Neuronal stem cell (in vitro differentiated cells): ENCODE data around the gene PKMYT1.
A peak's percentile ranks its signal among the peaks of the same experiment; 100 is the strongest.

Source experiments
- DNase-seq: peaks from one replicate; pipeline ENCODE4 v3.0.0-alpha.2; 2013; ENCODE audit warnings: low spot score
- H2AFZ ChIP-seq: one replicate; pipeline ENCODE4 v1.6.1; 2013; ENCODE audit warnings: mild to moderate bottlenecking, low read length, inconsistent platforms
- H2AK5ac ChIP-seq: 2 replicates; pipeline ENCODE4 v1.6.1; 2013; ENCODE audit warnings: low read depth, mild to moderate bottlenecking, inconsistent platforms, low read length, moderate library complexity, mixed read lengths
- H2BK120ac ChIP-seq: 2 replicates; pipeline ENCODE4 v1.6.1; 2013; ENCODE audit warnings: low read depth, mild to moderate bottlenecking, inconsistent platforms, low read length, moderate library complexity, mixed read lengths
- H2BK12ac ChIP-seq: one replicate; pipeline ENCODE4 v1.6.1; 2013; ENCODE audit warnings: low read length, inconsistent platforms
- H2BK15ac ChIP-seq: 2 replicates; pipeline ENCODE4 v1.6.1; 2013; ENCODE audit warnings: mild to moderate bottlenecking, low read length, inconsistent platforms, mixed read lengths
- H2BK5ac ChIP-seq: one replicate; pipeline ENCODE4 v1.6.1; 2013; ENCODE audit warnings: inconsistent platforms, mild to moderate bottlenecking, low read length, moderate library complexity
- H3K14ac ChIP-seq: one replicate; pipeline ENCODE4 v1.6.1; 2013; ENCODE audit warnings: low read length, inconsistent platforms
- H3K18ac ChIP-seq: 2 replicates; pipeline ENCODE4 v1.6.1; 2013; ENCODE audit warnings: low read length, inconsistent platforms
- H3K23ac ChIP-seq: 2 replicates; pipeline ENCODE4 v1.6.1; 2013; ENCODE audit warnings: low read depth, mild to moderate bottlenecking, mixed read lengths, low read length, inconsistent platforms; ENCODE audit not compliant: poor library complexity
- H3K27ac ChIP-seq: replicated peaks from 3 replicates; pipeline ENCODE4 v1.5.1; 2013; ENCODE audit warnings: low read length, inconsistent platforms
- H3K27me3 ChIP-seq, 3 experiments: 2 replicates each; pipeline ENCODE4 v1.6.1; 2013; ENCODE audit warnings: low read length in 3 of 3, mild to moderate bottlenecking in 2 of 3, inconsistent platforms in 1 of 3, low read depth in 1 of 3, mixed read lengths in 1 of 3, moderate library complexity in 1 of 3; ENCODE audit not compliant: control insufficient read depth in 3 of 3, insufficient read depth in 3 of 3
- H3K36me3 ChIP-seq, 2 donors: replicated peaks in 1 of 2; 2 replicates each; pipeline ENCODE4 v1.6.1; 2013; ENCODE audit warnings: low read length in 2 of 2; ENCODE audit not compliant: control insufficient read depth in 2 of 2, insufficient read depth in 2 of 2
- H3K4ac ChIP-seq: 2 replicates; pipeline ENCODE4 v1.6.1; 2013; ENCODE audit warnings: inconsistent platforms, mild to moderate bottlenecking, low read length, moderate library complexity
- H3K4me1 ChIP-seq, 2 donors: 1 replicate in 1 of 2; 2 replicates in 1 of 2; pipeline ENCODE4 v1.6.1; 2013; ENCODE audit warnings: low read length in 2 of 2, low read depth in 1 of 2; ENCODE audit not compliant: control insufficient read depth in 2 of 2, insufficient read depth in 1 of 2
- H3K4me2 ChIP-seq: one replicate; pipeline ENCODE4 v1.6.1; 2013; ENCODE audit warnings: mild to moderate bottlenecking, low read length, inconsistent platforms; ENCODE audit not compliant: insufficient read depth, poor library complexity, severe bottlenecking
- H3K4me3 ChIP-seq, 2 donors: 2 replicates each; pipeline ENCODE4 v1.5.1; 2013; ENCODE audit warnings: low read length in 2 of 2, mild to moderate bottlenecking in 2 of 2, inconsistent platforms in 1 of 2, moderate library complexity in 1 of 2
- H3K79me1 ChIP-seq: one replicate; pipeline ENCODE4 v1.6.1; 2013; ENCODE audit warnings: low read depth, mild to moderate bottlenecking, inconsistent platforms, low read length, moderate library complexity
- H3K9ac ChIP-seq: one replicate; pipeline ENCODE4 v1.6.1; 2013; ENCODE audit warnings: mild to moderate bottlenecking, low read depth, low read length, inconsistent platforms; ENCODE audit not compliant: poor library complexity
- H3K9me3 ChIP-seq, 2 donors: replicated peaks in 1 of 2; 2 replicates each; pipeline versions ENCODE3 to v1.6.1; 2013; ENCODE audit warnings: low read length in 2 of 2, mild to moderate bottlenecking in 2 of 2, inconsistent platforms in 1 of 2, low read depth in 1 of 2, mixed read lengths in 1 of 2, moderate library complexity in 1 of 2; ENCODE audit not compliant: control insufficient read depth in 2 of 2, insufficient read depth in 1 of 2
- H4K8ac ChIP-seq: one replicate; pipeline ENCODE4 v1.6.1; 2013; ENCODE audit warnings: low read depth, mild to moderate bottlenecking, inconsistent platforms, low read length, moderate library complexity
- H4K91ac ChIP-seq: one replicate; pipeline ENCODE4 v1.6.1; 2013; ENCODE audit warnings: low read length, low read depth, mild to moderate bottlenecking, inconsistent platforms; ENCODE audit not compliant: poor library complexity
- WGBS, 2 donors: extraction: QIAGEN DNeasy Blood & Tissue Kit; methylation state at CpG; one replicate each; pipeline ENCODE4 v1.1.7; 2013; ENCODE audit warnings: missing lambda C conversion rate in 2 of 2, mixed read lengths in 1 of 2; ENCODE audit not compliant: insufficient read length in 2 of 2, insufficient replicate concordance in 1 of 2; ENCODE audit errors: extremely low coverage in 2 of 2; 5-methylcytosine and 5-hydroxymethylcytosine counted together

PKMYT1 gene

DNA sequence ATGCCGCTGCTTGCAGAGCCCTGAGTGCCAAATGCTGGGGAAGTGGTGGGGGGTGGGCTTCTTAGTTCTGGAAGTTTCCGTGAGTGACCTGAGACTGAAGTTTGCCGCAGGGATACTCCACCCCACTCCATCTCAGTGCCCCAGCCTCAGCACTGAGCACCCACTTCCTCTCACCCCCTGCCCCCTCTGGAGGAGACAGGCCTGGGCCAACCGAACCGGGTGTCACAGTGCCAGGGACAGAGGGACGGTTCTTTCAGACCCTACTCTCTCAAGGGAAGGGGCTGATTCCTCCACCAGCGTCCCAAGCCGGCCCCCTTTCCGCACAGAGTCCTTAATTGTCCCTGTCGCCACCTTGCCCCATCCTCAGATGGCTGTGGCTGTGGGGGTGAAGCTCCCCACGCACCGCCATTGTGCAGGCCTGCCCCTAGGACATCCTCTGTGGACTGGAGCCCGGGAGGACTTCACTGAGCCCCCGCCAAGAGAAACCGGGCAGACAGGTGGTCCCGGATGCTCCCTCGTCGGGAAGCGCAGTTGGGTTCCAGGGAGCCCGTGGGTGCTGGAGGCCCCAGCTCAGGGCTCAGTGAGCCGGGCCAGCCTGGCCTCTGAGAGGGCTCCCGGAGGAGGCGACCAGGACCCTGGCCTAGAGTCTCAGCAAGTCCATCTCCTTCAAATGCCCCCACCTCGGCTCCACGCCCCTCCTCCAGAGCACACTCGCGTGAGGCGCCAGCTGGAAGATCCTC, 17.7 kb downstream of the PKMYT1 start:
- Histone ChIP-seq H4K91ac (no peak overlapping the region), H2BK5ac (peak overlapping the region; percentile 93), H3K18ac (peak overlapping the region; percentile 94), H3K36me3 (no peaks in the 10 kb centered on the region), H2BK12ac (peak overlapping the region; percentile 90), H3K9ac (peak overlapping the region; percentile 84), H2AFZ (peak overlapping the region; percentile 98), H3K27me3 (peaks cover 0 to 33% (median 20%) of the 10 kb centered on the region in 3 experiments), H4K8ac (peak overlapping the region; percentile 65), H2BK120ac (peak overlapping the region; percentile 63), H3K27ac (no peak overlapping the region), H2AK5ac (peak overlapping the region; percentile 95), H3K23ac (peak overlapping the region; percentile 91), H2BK15ac (peak overlapping the region; percentile 97), H3K4ac (no peak overlapping the region), H3K14ac (peak overlapping the region; percentile 71), H3K9me3 (no peaks in the 10 kb centered on the region), H3K4me1 (peaks cover 8 to 16% of the 10 kb centered on the region in 2 donors), H3K79me1 (peaks cover 4% of the 10 kb centered on the region), H3K4me3 (no peak overlapping the region), H3K4me2 (peak overlapping the region; percentile 98)
- WGBS, 2 donors: no CpG with 5 or more reads among the region's 28 CpGs
- DNase-seq: no peak

DNA sequence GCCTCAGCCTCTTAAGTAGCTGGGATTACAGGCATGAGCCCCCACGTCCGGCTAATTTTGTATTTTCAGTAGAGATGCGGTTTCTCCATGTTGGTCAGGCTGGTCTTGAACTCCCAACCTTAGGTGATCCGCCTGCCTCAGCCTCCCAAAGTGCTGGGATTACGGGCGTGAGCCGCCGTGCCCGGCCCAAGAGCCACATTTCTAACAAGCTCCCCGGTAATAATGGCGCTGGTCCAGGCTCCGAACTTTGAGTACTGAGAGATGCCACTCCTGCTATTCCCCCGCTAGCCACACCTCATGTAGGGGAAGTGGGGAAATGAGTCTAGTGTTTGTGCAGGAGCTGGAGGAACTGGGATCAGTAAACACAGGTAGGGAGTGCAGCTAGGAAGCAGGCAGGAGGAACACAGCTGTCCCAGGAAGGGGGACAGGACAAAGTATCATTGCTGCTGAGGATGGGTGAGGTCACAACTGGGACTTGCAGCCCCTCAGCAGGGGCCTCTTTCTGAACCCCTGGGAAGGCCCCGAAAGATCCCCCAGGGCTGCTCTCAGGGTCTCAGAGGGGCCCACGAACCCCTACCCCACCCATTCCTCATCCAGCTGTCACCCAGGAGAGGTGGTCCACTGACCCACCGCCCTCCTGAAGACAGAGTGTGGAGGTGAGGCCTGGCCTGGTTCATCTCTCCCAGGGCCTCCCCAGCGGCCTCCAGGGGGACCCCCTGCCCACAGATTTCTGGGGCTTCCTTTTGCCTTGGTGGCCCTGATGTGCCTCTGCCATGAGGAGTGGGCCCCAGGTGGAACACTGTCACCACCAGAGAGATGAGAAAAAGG, 19.8 kb downstream of the PKMYT1 start:
- peaks cover 8 to 21% of the 10 kb centered on the region in 2 donors for H3K4me1 ChIP-seq
- DNase-seq: no peak
- no peak overlapping the region for H3K4ac ChIP-seq
- H4K91ac ChIP-seq: no peak overlapping the region
- no peaks in the 10 kb centered on the region for H3K9me3 ChIP-seq
- no peak overlapping the region for H2AFZ ChIP-seq
- no peak overlapping the region for H3K18ac ChIP-seq
- H3K4me2 ChIP-seq: no peak overlapping the region
- H3K4me3 ChIP-seq: no peak overlapping the region
- H3K14ac ChIP-seq: no peak overlapping the region
- H3K9ac ChIP-seq: no peak overlapping the region
- H4K8ac ChIP-seq: no peak overlapping the region
- no CpG with 5 or more reads among the region's 17 CpGs for WGBS, 2 donors
- H2BK5ac ChIP-seq: no peak overlapping the region
- no peak overlapping the region for H2BK120ac ChIP-seq
- H3K27ac ChIP-seq: no peak overlapping the region
- peak overlapping the region; percentile 67 for H2BK15ac ChIP-seq
- H2BK12ac ChIP-seq: no peak overlapping the region
- H3K79me1 ChIP-seq: peaks cover 4% of the 10 kb centered on the region
- peak overlapping the region; percentile 81 for H2AK5ac ChIP-seq
- no peaks in the 10 kb centered on the region for H3K36me3 ChIP-seq
- no peak overlapping the region for H3K23ac ChIP-seq
- H3K27me3 ChIP-seq: peaks cover 0 to 21% (median 20%) of the 10 kb centered on the region in 3 experiments

DNA sequence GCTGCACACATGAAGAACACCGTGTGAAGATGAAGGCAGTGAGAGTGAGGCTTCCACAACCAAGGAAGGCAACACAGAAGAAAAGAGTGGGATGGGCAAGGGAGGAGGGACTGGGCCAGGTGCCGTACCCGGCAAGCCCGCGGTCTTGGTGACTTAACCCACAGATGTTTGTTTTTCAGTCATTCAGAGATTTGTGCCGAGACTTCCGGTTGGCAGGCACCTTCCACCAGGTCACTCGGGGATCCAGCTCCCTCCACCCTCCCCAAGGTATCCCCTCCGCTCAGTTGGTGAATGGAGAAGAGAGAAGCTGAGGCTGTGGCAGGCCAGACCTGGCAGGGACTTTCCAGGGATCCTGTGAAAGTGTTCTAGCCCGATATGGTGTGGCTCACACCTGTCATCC, 21.0 kb downstream of the PKMYT1 start:
- Histone ChIP-seq H3K23ac (no peak overlapping the region), H3K4ac (no peak overlapping the region), H3K27me3 (peaks cover 0 to 19% (median 18%) of the 10 kb centered on the region in 3 experiments), H3K27ac (no peak overlapping the region), H3K18ac (no peak overlapping the region), H2BK12ac (no peak overlapping the region), H2BK120ac (no peak overlapping the region), H3K9me3 (no peaks in the 10 kb centered on the region), H3K4me2 (no peak overlapping the region), H2BK15ac (no peak overlapping the region), H3K4me3 (no peak overlapping the region), H2AFZ (no peak overlapping the region), H4K91ac (no peak overlapping the region), H4K8ac (no peak overlapping the region), H3K9ac (no peak overlapping the region), H3K4me1 (peaks cover 3 to 17% of the 10 kb centered on the region in 2 donors), H3K14ac (no peak overlapping the region), H3K79me1 (peaks cover 2% of the 10 kb centered on the region), H2AK5ac (no peak overlapping the region), H2BK5ac (no peak overlapping the region), H3K36me3 (no peaks in the 10 kb centered on the region)
- DNase-seq: no peak
- no CpG with 5 or more reads among the region's 10 CpGs for WGBS, 2 donors

DNA sequence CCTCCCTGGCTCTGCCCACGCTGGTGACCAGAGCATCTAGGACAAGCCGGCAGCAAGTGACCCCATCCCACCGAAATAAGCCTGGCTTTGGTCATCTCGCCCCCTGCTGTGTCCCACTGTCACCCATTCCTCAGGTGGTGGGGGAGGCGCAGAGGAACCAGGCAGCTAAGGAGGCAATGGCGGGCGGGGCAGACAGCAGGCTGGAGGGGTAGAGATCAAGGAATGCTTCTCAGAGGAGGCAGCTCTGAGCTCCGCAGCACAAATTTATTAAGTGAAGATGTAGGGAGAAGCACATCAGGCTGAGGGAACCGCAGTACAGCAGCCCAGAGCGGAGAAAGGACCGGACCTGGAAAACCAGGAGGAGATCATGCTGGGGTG, 23.7 kb downstream of the PKMYT1 start:
- H3K79me1 ChIP-seq: peaks cover 2% of the 10 kb centered on the region
- no peak overlapping the region for H3K18ac ChIP-seq
- WGBS, 2 donors: no CpG with 5 or more reads among the region's 11 CpGs
- H3K27me3 ChIP-seq: no peaks in the 10 kb centered on the region
- no peaks in the 10 kb centered on the region for H3K9me3 ChIP-seq
- no peak overlapping the region for H3K23ac ChIP-seq
- no peak overlapping the region for H3K4me3 ChIP-seq
- peaks cover 0 to 7% of the 10 kb centered on the region in 2 donors for H3K4me1 ChIP-seq
- no peak overlapping the region for H3K9ac ChIP-seq
- no peak overlapping the region for H4K91ac ChIP-seq
- no peak overlapping the region for H2BK15ac ChIP-seq
- no peak overlapping the region for H3K4ac ChIP-seq
- H2BK120ac ChIP-seq: no peak overlapping the region
- no peak for DNase-seq
- no peak overlapping the region for H4K8ac ChIP-seq
- H3K27ac ChIP-seq: no peak overlapping the region
- H2BK5ac ChIP-seq: no peak overlapping the region
- no peak overlapping the region for H3K4me2 ChIP-seq
- H2AFZ ChIP-seq: peak overlapping the region; percentile 72
- H2BK12ac ChIP-seq: no peak overlapping the region
- H2AK5ac ChIP-seq: peak overlapping the region; percentile 86
- H3K14ac ChIP-seq: peak overlapping the region; percentile 97
- H3K36me3 ChIP-seq: no peaks in the 10 kb centered on the region
